ENCODE data around the gene GAS2L1.

DNA sequence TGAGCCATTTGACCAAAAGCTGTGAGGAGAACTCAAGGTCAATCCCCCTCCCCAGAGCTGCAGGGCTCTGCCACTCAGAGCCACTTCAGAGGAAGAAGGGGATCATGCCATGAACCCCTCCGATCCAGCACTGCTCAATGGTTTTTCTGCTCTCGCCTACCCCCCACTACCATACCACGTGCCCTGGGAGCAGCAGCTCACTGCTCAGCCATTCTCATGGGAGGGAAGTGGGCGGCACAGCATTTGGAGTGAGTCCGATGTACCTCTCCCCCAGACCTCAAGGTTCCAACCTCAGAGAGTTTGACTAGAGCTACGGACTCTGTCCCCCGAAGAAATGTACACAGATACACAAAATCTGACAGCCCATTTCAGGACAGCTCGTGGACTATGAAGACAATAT is 47.4 kb downstream of the GAS2L1 start:
- TF ChIP-seq POLR2AphosphoS5 (IDR thresholded peaks at IDR 0.05; ENCODE audit: borderline replicate concordance, low read depth, low read length) (no peak), EZH2 (IDR thresholded peaks at IDR 0.05) (no peak), FOXP2 (optimal IDR thresholded peaks at IDR 0.05; ENCODE audit: control extremely low read depth, extremely low read length, insufficient read depth) (no peak)
